GM10266 (cell line): Measurements from ENCODE around the gene SPIN2A.
"Not testable (repeated sequence)": the region's sequence is repeated elsewhere in the genome, so short reads cannot be mapped to it uniquely, and the experiment has no call there.

Experiments
- DNase-seq: peaks from one replicate; pipeline ENCODE4 v3.0.0; 2012; ENCODE audit errors: extremely low spot score
- TF ChIP-seq, protein P1 (sequence below): IDR thresholded peaks from 2 replicates; pipeline ENCODE4 v1.5.1; 2012; ENCODE audit warnings: mild to moderate bottlenecking, low read depth; ENCODE audit not compliant: control insufficient read depth, insufficient read depth; ENCODE audit errors: missing control alignments

SPIN2A gene

DNA sequence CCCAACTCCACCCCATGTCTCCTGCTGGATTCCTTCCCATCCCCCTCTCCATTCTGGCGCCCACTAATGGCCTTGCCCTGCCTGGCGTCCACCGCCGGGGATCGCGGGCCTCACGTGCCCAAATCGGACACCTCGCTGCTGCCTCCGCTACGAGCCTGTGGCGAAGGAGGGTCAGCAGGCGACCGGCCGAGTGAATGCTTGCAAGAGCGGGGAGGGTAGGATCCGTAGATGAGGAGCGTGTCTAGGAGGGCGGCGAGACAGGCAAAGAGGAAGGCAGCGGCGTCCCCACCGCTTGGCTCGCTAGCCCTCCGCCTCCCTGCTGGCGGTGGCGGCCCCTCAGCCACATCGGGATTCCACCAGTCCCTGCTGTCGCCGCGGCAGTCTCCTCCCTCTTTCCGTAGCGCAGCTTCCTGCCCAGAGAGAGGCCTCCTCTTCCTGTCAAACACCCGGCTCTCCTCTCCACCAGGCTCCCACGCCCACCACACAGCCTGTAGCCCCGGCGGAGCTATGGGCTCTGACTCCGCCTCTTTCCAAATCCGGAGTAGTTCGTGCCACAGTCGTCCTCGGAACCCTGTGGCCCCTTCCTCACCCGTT is 15.9 kb downstream of the SPIN2A start, which contains the start of gene SPIN2B:
Gene SPIN2B, minus strand, starts transcription at position 387 of the 594 bp plus-strand sequence.
- peak; percentile 81 for DNase-seq
- TF ChIP-seq, protein P1, sequence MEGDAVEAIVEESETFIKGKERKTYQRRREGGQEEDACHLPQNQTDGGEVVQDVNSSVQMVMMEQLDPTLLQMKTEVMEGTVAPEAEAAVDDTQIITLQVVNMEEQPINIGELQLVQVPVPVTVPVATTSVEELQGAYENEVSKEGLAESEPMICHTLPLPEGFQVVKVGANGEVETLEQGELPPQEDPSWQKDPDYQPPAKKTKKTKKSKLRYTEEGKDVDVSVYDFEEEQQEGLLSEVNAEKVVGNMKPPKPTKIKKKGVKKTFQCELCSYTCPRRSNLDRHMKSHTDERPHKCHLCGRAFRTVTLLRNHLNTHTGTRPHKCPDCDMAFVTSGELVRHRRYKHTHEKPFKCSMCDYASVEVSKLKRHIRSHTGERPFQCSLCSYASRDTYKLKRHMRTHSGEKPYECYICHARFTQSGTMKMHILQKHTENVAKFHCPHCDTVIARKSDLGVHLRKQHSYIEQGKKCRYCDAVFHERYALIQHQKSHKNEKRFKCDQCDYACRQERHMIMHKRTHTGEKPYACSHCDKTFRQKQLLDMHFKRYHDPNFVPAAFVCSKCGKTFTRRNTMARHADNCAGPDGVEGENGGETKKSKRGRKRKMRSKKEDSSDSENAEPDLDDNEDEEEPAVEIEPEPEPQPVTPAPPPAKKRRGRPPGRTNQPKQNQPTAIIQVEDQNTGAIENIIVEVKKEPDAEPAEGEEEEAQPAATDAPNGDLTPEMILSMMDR = no peak

DNA sequence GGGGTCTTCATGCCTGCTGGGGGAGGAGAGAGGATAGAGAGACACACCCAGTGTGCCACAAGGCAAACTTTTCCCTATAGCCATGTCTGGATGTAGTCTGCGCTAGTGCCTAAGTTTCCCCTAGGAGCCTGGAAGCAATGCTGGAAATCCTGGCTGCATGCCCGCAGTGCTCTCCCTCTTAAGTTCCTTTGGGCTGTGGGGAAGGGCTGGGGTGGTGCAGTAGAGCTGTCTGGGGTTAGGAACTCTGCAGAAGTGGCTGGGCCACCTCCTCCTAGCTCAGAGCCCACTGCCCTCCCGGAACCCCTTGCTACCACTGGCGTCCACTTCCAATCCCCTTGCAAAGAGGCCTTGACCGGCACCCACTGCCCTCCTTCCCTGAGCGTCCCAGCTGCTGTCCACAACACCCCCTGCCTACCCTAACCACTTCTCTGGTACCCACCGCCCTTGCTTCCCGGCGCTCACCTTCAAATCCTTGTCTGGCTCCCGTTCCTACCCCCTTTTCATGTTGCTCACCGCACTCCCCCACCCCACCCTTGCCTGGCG is 16.5 kb downstream of the SPIN2A start:
- not testable (repeated sequence) for DNase-seq

DNA sequence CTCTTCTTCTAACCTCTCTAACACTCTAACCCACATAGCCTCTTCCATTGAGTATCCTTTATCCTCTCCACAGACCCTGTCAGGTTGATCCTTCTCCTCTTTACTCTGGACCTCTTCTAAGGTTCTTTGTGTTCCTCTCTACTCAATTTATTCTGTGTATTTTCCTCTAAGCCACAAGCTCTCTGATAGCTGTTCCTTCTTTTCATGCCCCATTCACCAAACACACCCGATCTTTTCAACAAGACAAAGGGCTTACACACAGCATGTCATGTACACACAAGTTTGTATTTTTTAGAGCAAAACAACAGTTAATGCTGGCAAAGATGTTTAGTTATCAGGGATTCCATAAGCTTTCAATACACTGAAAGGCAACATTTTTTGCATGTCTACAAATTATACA is 17.8 kb downstream of the SPIN2A start:
- no peak for DNase-seq
- TF ChIP-seq, protein P1 = no peak

DNA sequence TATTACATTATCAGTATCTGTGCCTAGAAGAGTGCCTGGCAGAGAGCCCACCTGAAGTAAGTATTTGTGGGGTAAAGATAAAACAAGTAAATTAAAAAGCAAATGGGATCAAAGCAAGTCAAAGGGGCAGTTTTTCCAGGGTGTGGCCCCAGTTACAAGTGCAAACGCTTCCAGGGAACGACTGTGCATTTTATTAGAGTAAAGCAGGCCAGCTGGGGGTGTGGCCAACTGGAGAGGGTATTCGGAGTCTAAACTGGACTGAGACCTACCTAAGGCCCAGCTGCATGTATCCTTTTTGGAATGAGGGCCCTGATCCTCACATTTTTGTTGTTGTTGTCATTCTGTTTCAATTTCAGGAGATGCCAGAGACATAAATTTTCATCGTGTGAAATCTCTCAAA is 19.6 kb downstream of the SPIN2A start:
- not testable (repeated sequence) for DNase-seq

DNA sequence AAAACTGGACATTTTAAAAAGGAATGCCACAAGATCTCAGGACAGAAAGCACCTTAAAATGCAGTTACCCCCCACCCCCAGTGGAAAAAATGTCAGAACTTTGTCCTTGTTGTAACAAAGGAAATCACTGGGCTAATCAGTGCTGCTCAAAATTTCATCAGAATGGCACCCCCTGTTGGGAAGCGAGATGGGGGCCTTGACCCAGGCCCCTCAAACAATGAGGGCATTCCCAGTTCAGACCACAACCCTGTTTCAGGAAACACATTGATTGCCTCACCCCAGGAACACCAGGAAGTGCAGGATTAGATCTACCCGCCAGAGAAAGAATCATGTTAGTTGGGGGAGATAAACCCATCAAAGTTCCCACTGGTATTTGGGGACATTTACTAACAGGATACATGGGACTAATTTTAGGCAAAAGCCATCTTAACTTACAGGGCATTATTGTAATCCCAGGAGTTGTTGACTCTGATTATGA is 32.2 kb downstream of the SPIN2A start:
- TF ChIP-seq, protein P1 = no peak
- no peak for DNase-seq

DNA sequence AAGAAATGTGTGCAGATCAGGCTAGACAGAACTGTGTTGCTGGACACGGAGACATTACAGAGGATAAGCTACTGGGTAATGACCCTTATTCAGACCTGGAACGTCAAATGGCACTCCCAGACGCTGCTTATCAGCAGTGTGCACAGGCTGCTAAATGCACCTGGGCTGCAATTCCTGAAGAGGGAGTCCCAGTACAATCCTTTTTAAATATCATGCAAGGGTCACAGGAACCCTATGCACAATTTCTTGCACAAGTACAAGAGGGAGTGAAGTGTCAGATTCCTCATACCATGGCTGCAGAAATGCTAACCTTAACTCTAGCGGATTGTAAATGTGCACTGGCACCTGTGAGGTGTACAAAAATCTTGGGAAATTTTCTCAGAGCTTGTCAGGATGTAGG is 32.8 kb downstream of the SPIN2A start:
- no peak for DNase-seq
- TF ChIP-seq, protein P1 = no peak

DNA sequence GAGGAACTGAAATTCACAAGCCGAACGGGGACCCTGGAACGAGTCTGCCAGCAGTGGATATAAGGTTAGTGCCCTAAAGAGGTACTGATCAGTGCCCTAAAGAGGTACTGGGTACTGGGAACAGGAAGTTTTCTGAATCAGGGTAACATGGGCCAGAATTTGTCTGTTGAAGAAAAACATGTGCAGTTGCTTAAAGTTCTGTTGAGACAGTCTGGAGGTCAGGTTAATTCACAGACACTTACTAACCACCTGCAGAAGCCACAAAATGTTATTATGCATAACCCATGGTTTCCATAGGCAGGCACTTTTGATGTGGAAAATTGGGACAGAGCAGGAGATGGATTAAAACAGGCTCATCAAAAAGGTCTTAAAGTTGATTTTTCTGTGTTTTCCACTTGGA is 33.7 kb downstream of the SPIN2A start:
- TF ChIP-seq, protein P1 = no peak

DNA sequence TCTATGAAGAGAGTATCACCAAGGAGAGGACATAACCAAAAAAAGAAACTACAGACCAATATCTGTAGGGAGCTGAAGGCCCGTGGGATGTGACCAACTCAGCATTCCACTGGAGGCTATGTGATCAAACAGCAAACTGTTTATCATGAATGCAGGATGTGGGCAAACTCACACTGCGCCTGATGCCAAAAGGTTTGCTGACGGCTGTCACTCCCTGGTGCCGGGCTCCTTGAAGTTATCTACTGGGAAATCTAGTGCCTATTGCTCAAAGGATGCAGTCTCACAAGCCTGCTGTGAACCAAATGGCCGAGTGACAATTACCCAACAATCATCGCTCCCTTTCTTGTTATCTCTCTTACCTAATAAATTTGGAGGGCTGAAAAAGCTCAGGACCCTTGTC is 34.3 kb downstream of the SPIN2A start:
- DNase-seq = not testable (repeated sequence)

More for the DNA sequence above, 33.7 kb downstream of the SPIN2A start:
- DNase-seq = no peak
